Dedifferentiated amniotic fluid mesenchymal stem cell (primary cell): Measurements from ENCODE around the gene NBEA.
"Not testable (repeated sequence)": the region's sequence is repeated elsewhere in the genome, so short reads cannot be mapped to it uniquely, and the experiment has no call there.

Source experiments
- DNase-seq: peaks from one replicate; pipeline ENCODE4 v3.0.0-alpha.2; 2016; ENCODE audit errors: extremely low spot score

Gene NBEA

GRCh38 chr13:35646056-35646774 is 704.1 kb downstream of the NBEA start:
- no peak for DNase-seq

GRCh38 chr13:35648201-35648600 is 706.1 kb downstream of the NBEA start:
- no peak for DNase-seq

- DNase-seq, result no peak
These were observed 707.1 kb downstream of the NBEA start for GRCh38 chr13:35649162-35649561.

GRCh38 chr13:35659796-35660195 is 717.7 kb downstream of the NBEA start:
- DNase-seq, result no peak

- no peak for DNase-seq
These were observed 722.7 kb downstream of the NBEA start for GRCh38 chr13:35664747-35665146.

- no peak for DNase-seq
These were observed 727.3 kb downstream of the NBEA start for GRCh38 chr13:35669321-35669720.

GRCh38 chr13:35672611-35673010 is 730.5 kb downstream of the NBEA start:
- DNase-seq, result peak; percentile 68

- DNase-seq, result no peak
These were observed 733.6 kb downstream of the NBEA start for GRCh38 chr13:35675651-35676050.

- not testable (repeated sequence) for DNase-seq
These were observed 735.8 kb downstream of the NBEA start for GRCh38 chr13:35677863-35678262.

- DNase-seq, result no peak
These were observed 739.6 kb downstream of the NBEA start for GRCh38 chr13:35681685-35682084.

- no peak for DNase-seq
These were observed 742.4 kb downstream of the NBEA start for GRCh38 chr13:35684432-35684831.

GRCh38 chr13:35687336-35687735 is 745.3 kb downstream of the NBEA start:
- no peak for DNase-seq

- no peak for DNase-seq
These were observed 748.6 kb downstream of the NBEA start for GRCh38 chr13:35690581-35691207.

GRCh38 chr13:35693134-35693784 is 751.2 kb downstream of the NBEA start:
- no peak for DNase-seq

GRCh38 chr13:35694031-35694430 is 752.0 kb downstream of the NBEA start:
- no peak for DNase-seq

GRCh38 chr13:35694549-35695447 is 752.7 kb downstream of the NBEA start:
- no peak for DNase-seq

- DNase-seq, result no peak
These were observed 753.3 kb downstream of the NBEA start for GRCh38 chr13:35695448-35695770.

GRCh38 chr13:35697186-35697730 is 755.2 kb downstream of the NBEA start:
- no peak for DNase-seq

GRCh38 chr13:35698911-35699576 is 757.0 kb downstream of the NBEA start:
- peak; percentile 72 for DNase-seq

GRCh38 chr13:35699825-35700510 is 757.9 kb downstream of the NBEA start:
- peak; percentile 63 for DNase-seq

GRCh38 chr13:35700671-35701070 is 758.6 kb downstream of the NBEA start:
- peak; percentile 47 for DNase-seq
